SK-N-SH (cell line): ENCODE results near the gene SERPINA1. TPM values are rescaled to one million over a fixed set of nuclear protein-coding genes. Genes with fewer than 3 reads are reported as not detected.
A peak's percentile ranks its signal among the peaks of the same experiment; 100 is the strongest.

Experiments
- CTCF ChIA-PET: fragments of 300-600, 350-600 bp; formaldehyde crosslinking; extraction: SDS; loops from one replicate; lab custom pipeline; 2021; lab: Yijun Ruan, JAX
- POLR2A ChIA-PET: fragments of 350-600 bp; sonication (Branson Sonifier 250); formaldehyde crosslinking; extraction: SDS; loops from one replicate; lab custom pipeline; 2020; ENCODE audit warnings: antibody characterized with exemption, inconsistent platforms; lab: Yijun Ruan, JAX
- DNase-seq: peaks from one replicate; pipeline ENCODE4 v3.0.0; 2012
- H2AFZ ChIP-seq: fragments of 200-600 bp; sonication (generic); 2 replicates; pipeline ENCODE4 v1.8.1; 2016; ENCODE audit warnings: antibody characterized with exemption, mild to moderate bottlenecking, low read depth
- H3F3A ChIP-seq: fragments of 200-600 bp; sonication (generic); replicated peaks from 2 replicates; pipeline ENCODE3; 2016; ENCODE audit warnings: antibody characterized with exemption, mild to moderate bottlenecking; ENCODE audit not compliant: insufficient read depth
- H3K27ac ChIP-seq, 2 experiments: fragments of 200-500 bp in 1 of 2; fragments of 200-600 bp in 1 of 2; sonication (Bioruptor generic) in 1 of 2; sonication (generic), shearing (Covaris generic) in 1 of 2; 2 replicates each; pipeline versions ENCODE4 v1.5.1 to v1.6.1; 2014 to 2016; ENCODE audit warnings: low read depth in 2 of 2, inconsistent platforms in 1 of 2, low read length in 1 of 2, mild to moderate bottlenecking in 1 of 2, mixed read lengths in 1 of 2
- H3K27me3 ChIP-seq: fragments of 200-600 bp; sonication (generic), shearing (Covaris generic); 2 replicates; pipeline ENCODE4 v1.6.1; 2016; ENCODE audit warnings: mixed run types; ENCODE audit not compliant: insufficient read depth
- H3K36me3 ChIP-seq, 2 experiments: fragments of 200-500 bp in 1 of 2; fragments of 200-600 bp in 1 of 2; sonication (Bioruptor generic) in 1 of 2; sonication (generic) in 1 of 2; replicated peaks in 1 of 2; 2 replicates each; pipeline versions ENCODE3 to v1.5.1; 2014 to 2016; ENCODE audit warnings: low read length in 1 of 2, mild to moderate bottlenecking in 1 of 2; ENCODE audit not compliant: insufficient read depth in 2 of 2, control insufficient read depth in 1 of 2
- H3K4me1 ChIP-seq, 2 experiments: fragments of 200-500 bp in 1 of 2; fragments of 200-600 bp in 1 of 2; sonication (Bioruptor generic) in 1 of 2; sonication (generic), shearing (Covaris generic) in 1 of 2; 2 replicates each; pipeline versions ENCODE4 v1.5.1 to v1.6.1; 2014 to 2016; ENCODE audit warnings: low read depth in 1 of 2, low read length in 1 of 2, mixed run types in 1 of 2; ENCODE audit not compliant: insufficient read depth in 2 of 2, control insufficient read depth in 1 of 2
- H3K4me2 ChIP-seq: fragments of 200-600 bp; sonication (generic), shearing (Covaris generic); 2 replicates; pipeline ENCODE4 v1.6.1; 2017; ENCODE audit warnings: mixed run types
- H3K4me3 ChIP-seq, 2 experiments: fragments of 200-500 bp in 1 of 2; fragments of 200-600 bp in 1 of 2; sonication (Bioruptor generic) in 1 of 2; sonication (generic), shearing (Covaris generic) in 1 of 2; 2 replicates each; pipeline versions ENCODE4 v1.5.1 to v1.8.1; 2014 to 2016; ENCODE audit warnings: low read depth in 2 of 2, inconsistent platforms in 1 of 2, low read length in 1 of 2, mild to moderate bottlenecking in 1 of 2, mixed read lengths in 1 of 2, moderate library complexity in 1 of 2
- H3K79me2 ChIP-seq: fragments of 200-600 bp; sonication (generic); 2 replicates; pipeline ENCODE4 v1.8.1; 2017; ENCODE audit warnings: mild to moderate bottlenecking; ENCODE audit not compliant: insufficient read depth
- H3K9ac ChIP-seq: fragments of 200-600 bp; sonication (generic); 2 replicates; pipeline ENCODE4 v1.6.1; 2017; ENCODE audit warnings: mixed run types
- H3K9me2 ChIP-seq: fragments of 200-600 bp; sonication (generic); 2 replicates; pipeline ENCODE4 v1.6.1; 2017; ENCODE audit warnings: mixed run types
- H3K9me3 ChIP-seq: fragments of 200-600 bp; sonication (generic); 2 replicates; pipeline ENCODE4 v1.6.1; 2017; ENCODE audit warnings: mixed run types, mild to moderate bottlenecking, moderate library complexity
- H4K20me1 ChIP-seq: fragments of 200-600 bp; sonication (generic); 2 replicates; pipeline ENCODE4 v1.6.1; 2017; ENCODE audit warnings: mild to moderate bottlenecking, mixed run types; ENCODE audit not compliant: insufficient read depth
- EP300 ChIP-seq, 2 experiments: IDR thresholded peaks; 2 replicates each; pipeline versions ENCODE4 v1.4.0 to v1.6.1; 2012; ENCODE audit warnings: borderline replicate concordance in 1 of 2, low read depth in 1 of 2, low read length in 1 of 2
- FOSL2 ChIP-seq: IDR thresholded peaks from 2 replicates; pipeline ENCODE4 v1.4.0; 2012; ENCODE audit warnings: low read depth, mild to moderate bottlenecking, moderate library complexity, borderline replicate concordance
- FOXJ3 ChIP-seq: sonication (generic); formaldehyde crosslinking; IDR thresholded peaks from 2 replicates; pipeline ENCODE4 v1.5.1; 2020; ENCODE audit warnings: mild to moderate bottlenecking, missing genetic modification reagents
- IRF3 ChIP-seq: fragments of 150-350 bp; IDR thresholded peaks from 2 replicates; pipeline ENCODE4 v1.6.1; 2016; ENCODE audit warnings: mild to moderate bottlenecking, low read depth, low read length
- JUND ChIP-seq: IDR thresholded peaks from 2 replicates; pipeline ENCODE4 v1.4.0; 2012
- MEF2A ChIP-seq: IDR thresholded peaks from 2 replicates; pipeline ENCODE4 v1.4.0; 2012; ENCODE audit warnings: low read depth, borderline replicate concordance
- NFIC ChIP-seq: IDR thresholded peaks from 2 replicates; pipeline ENCODE4 v1.4.0; 2012; ENCODE audit warnings: borderline replicate concordance
- PBX3 ChIP-seq: IDR thresholded peaks from 2 replicates; pipeline ENCODE4; 2012
- POLR2AphosphoS5 ChIP-seq: IDR thresholded peaks from 2 replicates; pipeline ENCODE4 v1.6.1; 2012; ENCODE audit warnings: low read depth, low read length
- RAD21 ChIP-seq: IDR thresholded peaks from 2 replicates; pipeline ENCODE4 v1.6.1; 2012; ENCODE audit warnings: mild to moderate bottlenecking, low read length
- RXRA ChIP-seq: IDR thresholded peaks from 2 replicates; pipeline ENCODE4 v1.4.0; 2012; ENCODE audit warnings: low read depth, mild to moderate bottlenecking, borderline replicate concordance
- SIN3A ChIP-seq: IDR thresholded peaks from 2 replicates; pipeline ENCODE4 v1.6.1; 2012; ENCODE audit warnings: low read depth, mild to moderate bottlenecking, low read length, moderate library complexity, borderline replicate concordance
- TCF12 ChIP-seq: IDR thresholded peaks from 2 replicates; pipeline ENCODE4 v1.4.0; 2012
- TEAD4 ChIP-seq: IDR thresholded peaks from 2 replicates; pipeline ENCODE4 v1.4.0; 2012; ENCODE audit warnings: mild to moderate bottlenecking, borderline replicate concordance; ENCODE audit not compliant: insufficient read depth
- WGBS: methylation state at CpG from one replicate; pipeline ENCODE4 v1.1.6; 2017; ENCODE audit warnings: low lambda C conversion rate; 5-methylcytosine and 5-hydroxymethylcytosine counted together
- polyA plus RNA-seq, 3 experiments: library from polyadenylated mRNA; depleted of rRNA; stranded (reverse); fragments of >200 nt; gene quantifications; 2 replicates each; pipeline ENCODE4 v1.2.3, GENCODE V29; 2012

SERPINA1 gene
- polyA plus RNA-seq, 1 of the 3 experiments (the other 2 are of a cell fraction): 11.3 TPM

- CTCF ChIA-PET: interaction anchor here (1.6 kb wide), 1 partner anchor 11 kb away, joined by 5 read pairs; no protein-coding TSS in a partner anchor
- WGBS: 6% methylated on average over 1 of the region's 1 CpG
- Histone ChIP-seq H3K4me1 (peaks cover 0 to 10% of the 10 kb centered on the region in 2 experiments; a peak in 1 of 4 replicates), H3K9me3 (no peaks in the 10 kb centered on the region; the same call in 1 of the 2 replicates), H3K79me2 (no peaks in the 10 kb centered on the region), H3K4me3 (no peak overlapping the region), H4K20me1 (no peaks in the 10 kb centered on the region), H3F3A (peaks cover 8% of the 10 kb centered on the region), H2AFZ (no peak overlapping the region), H3K9ac (no peak overlapping the region), H3K9me2 (no peaks in the 10 kb centered on the region), H3K4me2 (peak overlapping the region; percentile 3; the same call in 1 of the 2 replicates), H3K27me3 (no peaks in the 10 kb centered on the region), H3K27ac (peak overlapping the region in 1 of 2 experiments; percentile 68; a peak in 2 of 4 replicates), H3K36me3 (no peaks in the 10 kb centered on the region)
- DNase-seq: no peak
- POLR2A ChIA-PET: no interaction called here
- TF ChIP-seq POLR2AphosphoS5 (no peak), SIN3A (no peak), TCF12 (peak; percentile 84), FOSL2 (peak; percentile 81), PBX3 (peak; percentile 78), IRF3 (no peak), TEAD4 (peak; percentile 82), RAD21 (no peak), EP300 (IDR thresholded peaks at IDR 0.05; ENCODE audit: borderline replicate concordance in 1 of 2, low read depth in 1 of 2, low read length in 1 of 2) (peak in 1 of 2 experiments; percentile 76; a peak in 1 of 4 replicates), RXRA (0 out of 2 replicates have a peak, but pooled peaks have one; percentile 33), NFIC (peak; percentile 56), MEF2A (peak; percentile 13; the same call in 1 of the 2 replicates), FOXJ3 (CRISPR knock-in tag) (no peak), JUND (peak; percentile 87)
Measured at GRCh38 chr14:94401083-94401482, 12.7 kb upstream of the SERPINA1 start.

GRCh38 chr14:94400422-94400841, 12.0 kb upstream of the SERPINA1 start:
- POLR2A ChIA-PET: no interaction called here
- Histone ChIP-seq H3K9me2 (no peaks in the 10 kb centered on the region), H3K4me2 (peak overlapping the region; percentile 3; the same call in 1 of the 2 replicates), H4K20me1 (no peaks in the 10 kb centered on the region), H3K9me3 (no peaks in the 10 kb centered on the region), H3K4me3 (no peak overlapping the region), H3K27me3 (no peaks in the 10 kb centered on the region), H3F3A (peaks cover 8% of the 10 kb centered on the region), H3K4me1 (peaks cover 0 to 10% of the 10 kb centered on the region in 2 experiments; a peak in 1 of 4 replicates), H3K36me3 (no peaks in the 10 kb centered on the region), H2AFZ (no peak overlapping the region), H3K27ac (peak overlapping the region in 1 of 2 experiments; percentile 68; a peak in 2 of 4 replicates), H3K79me2 (no peaks in the 10 kb centered on the region), H3K9ac (no peak overlapping the region)
- WGBS: 73% methylated on average over 3 of the region's 3 CpGs
- CTCF ChIA-PET: interaction anchor here (1.6 kb wide), 1 partner anchor 10 kb away, joined by 5 read pairs; no protein-coding TSS in a partner anchor
- DNase-seq: no peak
- no peak for TF ChIP-seq RXRA
- TF ChIP-seq PBX3: 0 out of 2 replicates have a peak, but pooled peaks have one; percentile 11
- TF ChIP-seq FOXJ3 (CRISPR knock-in tag): no peak
- TF ChIP-seq NFIC: peak; percentile 20; the same call in 1 of the 2 replicates
- no peak for TF ChIP-seq RAD21
